K562 (cell line): ENCODE measurements around the gene SCMH1. TPM values are rescaled to one million over a fixed set of nuclear protein-coding genes. Genes with fewer than 3 reads are reported as not detected.

Source experiments
- MEF2A ChIP-seq: IDR thresholded peaks from 2 replicates; pipeline ENCODE4 v1.6.1; 2011; ENCODE audit warnings: low read depth, mild to moderate bottlenecking, low read length, moderate library complexity; ENCODE audit not compliant: control insufficient read depth
- ZNF174 ChIP-seq: fragments of 250-450 bp; sonication (Bioruptor Pico); IDR thresholded peaks from 2 replicates; pipeline ENCODE4 v1.4.0; 2020; ENCODE audit warnings: mild to moderate bottlenecking
- polyA plus RNA-seq, 8 experiments: library from polyadenylated mRNA; depleted of rRNA in 4 of 8; stranded (reverse) in 5 of 8; unstranded in 3 of 8; fragments of >200 nt; fragmentation: Nextera tagmentation in 2 of 8; fragmentation: Illumina TruSeq in 1 of 8; extraction: Ambion mirVana in 2 of 8; extraction: Trizol in 1 of 8; gene quantifications; 2 replicates each; pipeline versions ENCODE4 v1.2.1 to v1.2.3, GENCODE V29; 2011 to 2014; ENCODE audit warnings: inconsistent platforms in 1 of 8, missing spikeins in 1 of 8
- total RNA-seq, 7 experiments: library from RNA; depleted of rRNA in 6 of 7; stranded (reverse); fragments of >200 nt in 6 of 7; fragmentation: Illumina TruSeq in 2 of 7; extraction: Trizol in 2 of 7; gene quantifications; 2 replicates each; pipeline versions ENCODE4 v1.2.1 to v1.2.3, GENCODE V29; 2011 to 2021; ENCODE audit warnings: low replicate concordance in 1 of 7
- TF ChIP-seq, protein P1 (sequence below): IDR thresholded peaks from 2 replicates; pipeline ENCODE4 v1.6.1; 2012; ENCODE audit warnings: low read depth, low read length, improper control_type of control experiment, borderline replicate concordance
- TF ChIP-seq, protein P2 (sequence below): fragments of 450-650 bp; IDR thresholded peaks from 2 replicates; pipeline ENCODE4 v1.6.1; 2017; ENCODE audit warnings: antibody characterized with exemption
- TF ChIP-seq, protein P3 (sequence below): fragments of 200-600 bp; sonication (generic); IDR thresholded peaks from one replicate; pipeline ENCODE4 v1.6.1; 2012; ENCODE audit warnings: mild to moderate bottlenecking, low read depth, low read length, inconsistent platforms
- TF ChIP-seq, protein P4 (sequence below): fragments of 250-450 bp; sonication (Bioruptor Pico); IDR thresholded peaks from 2 replicates; pipeline ENCODE4 v1.8.0; 2022; ENCODE audit warnings: inconsistent platforms, mild to moderate bottlenecking, moderate library complexity, borderline replicate concordance

Gene SCMH1
- total and polyA plus RNA-seq, 9 of the 15 experiments (the other 6 are each of a cell fraction or from before 2014, with no cell fraction given), result 8.5 to 37.0 (median 26.8) TPM

DNA sequence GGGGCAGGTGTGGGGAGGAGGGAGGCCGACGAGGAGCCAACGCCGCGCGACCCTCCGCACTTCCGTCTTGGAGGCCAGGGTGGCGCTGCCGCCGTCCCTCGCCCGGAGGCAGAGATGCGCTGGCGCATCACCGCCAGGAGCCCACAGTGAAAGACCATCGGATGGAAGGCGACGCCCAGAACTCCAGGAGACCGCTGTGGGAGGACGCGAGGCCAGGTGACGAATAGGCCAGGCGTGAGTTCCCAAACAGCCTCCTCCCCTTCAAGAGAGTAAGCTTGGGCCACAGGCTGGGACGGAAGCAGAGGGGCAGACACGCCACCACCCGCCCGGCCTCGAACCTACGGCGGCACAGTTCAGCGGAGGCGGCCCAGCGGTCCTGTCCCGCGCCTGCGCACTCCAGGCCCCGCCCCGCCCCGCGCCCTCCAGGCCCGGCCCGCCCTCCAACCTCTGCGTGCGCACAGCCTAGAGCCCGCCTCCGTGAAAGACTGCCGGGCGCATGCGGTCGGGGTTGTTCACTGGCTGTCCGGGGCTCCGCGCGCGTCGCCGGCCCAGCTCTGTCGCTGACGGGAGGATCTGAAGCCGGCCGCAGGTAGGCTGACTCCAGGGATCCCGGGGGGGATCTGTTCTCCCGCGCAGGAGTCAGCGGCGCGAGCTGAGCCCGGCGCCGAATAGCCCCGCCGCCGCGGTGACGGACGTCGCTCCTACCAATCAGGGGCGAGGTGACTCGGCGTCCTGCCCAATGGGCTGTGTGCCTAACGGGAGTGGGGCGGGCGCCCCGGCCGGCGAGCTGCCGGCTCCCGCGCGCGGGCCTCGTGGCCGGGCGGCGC is 262.7 kb downstream of the SCMH1 start, which contains the start of gene CTPS1 (continued):
- TF ChIP-seq, protein P1, sequence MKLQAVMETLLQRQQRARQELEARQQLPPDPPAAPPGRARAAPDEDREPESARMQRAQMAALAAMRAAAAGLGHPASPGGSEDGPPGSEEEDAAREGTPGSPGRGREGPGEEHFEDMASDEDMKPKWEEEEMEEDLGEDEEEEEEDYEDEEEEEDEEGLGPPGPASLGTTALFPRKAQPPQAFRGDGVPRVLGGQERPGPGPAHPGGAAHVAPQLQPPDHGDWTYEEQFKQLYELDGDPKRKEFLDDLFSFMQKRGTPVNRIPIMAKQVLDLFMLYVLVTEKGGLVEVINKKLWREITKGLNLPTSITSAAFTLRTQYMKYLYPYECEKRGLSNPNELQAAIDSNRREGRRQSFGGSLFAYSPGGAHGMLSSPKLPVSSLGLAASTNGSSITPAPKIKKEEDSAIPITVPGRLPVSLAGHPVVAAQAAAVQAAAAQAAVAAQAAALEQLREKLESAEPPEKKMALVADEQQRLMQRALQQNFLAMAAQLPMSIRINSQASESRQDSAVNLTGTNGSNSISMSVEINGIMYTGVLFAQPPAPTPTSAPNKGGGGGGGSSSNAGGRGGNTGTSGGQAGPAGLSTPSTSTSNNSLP, result no peak
- TF ChIP-seq, protein P2, sequence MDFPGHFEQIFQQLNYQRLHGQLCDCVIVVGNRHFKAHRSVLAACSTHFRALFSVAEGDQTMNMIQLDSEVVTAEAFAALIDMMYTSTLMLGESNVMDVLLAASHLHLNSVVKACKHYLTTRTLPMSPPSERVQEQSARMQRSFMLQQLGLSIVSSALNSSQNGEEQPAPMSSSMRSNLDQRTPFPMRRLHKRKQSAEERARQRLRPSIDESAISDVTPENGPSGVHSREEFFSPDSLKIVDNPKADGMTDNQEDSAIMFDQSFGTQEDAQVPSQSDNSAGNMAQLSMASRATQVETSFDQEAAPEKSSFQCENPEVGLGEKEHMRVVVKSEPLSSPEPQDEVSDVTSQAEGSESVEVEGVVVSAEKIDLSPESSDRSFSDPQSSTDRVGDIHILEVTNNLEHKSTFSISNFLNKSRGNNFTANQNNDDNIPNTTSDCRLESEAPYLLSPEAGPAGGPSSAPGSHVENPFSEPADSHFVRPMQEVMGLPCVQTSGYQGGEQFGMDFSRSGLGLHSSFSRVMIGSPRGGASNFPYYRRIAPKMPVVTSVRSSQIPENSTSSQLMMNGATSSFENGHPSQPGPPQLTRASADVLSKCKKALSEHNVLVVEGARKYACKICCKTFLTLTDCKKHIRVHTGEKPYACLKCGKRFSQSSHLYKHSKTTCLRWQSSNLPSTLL, result no peak
- TF ChIP-seq, protein P3, sequence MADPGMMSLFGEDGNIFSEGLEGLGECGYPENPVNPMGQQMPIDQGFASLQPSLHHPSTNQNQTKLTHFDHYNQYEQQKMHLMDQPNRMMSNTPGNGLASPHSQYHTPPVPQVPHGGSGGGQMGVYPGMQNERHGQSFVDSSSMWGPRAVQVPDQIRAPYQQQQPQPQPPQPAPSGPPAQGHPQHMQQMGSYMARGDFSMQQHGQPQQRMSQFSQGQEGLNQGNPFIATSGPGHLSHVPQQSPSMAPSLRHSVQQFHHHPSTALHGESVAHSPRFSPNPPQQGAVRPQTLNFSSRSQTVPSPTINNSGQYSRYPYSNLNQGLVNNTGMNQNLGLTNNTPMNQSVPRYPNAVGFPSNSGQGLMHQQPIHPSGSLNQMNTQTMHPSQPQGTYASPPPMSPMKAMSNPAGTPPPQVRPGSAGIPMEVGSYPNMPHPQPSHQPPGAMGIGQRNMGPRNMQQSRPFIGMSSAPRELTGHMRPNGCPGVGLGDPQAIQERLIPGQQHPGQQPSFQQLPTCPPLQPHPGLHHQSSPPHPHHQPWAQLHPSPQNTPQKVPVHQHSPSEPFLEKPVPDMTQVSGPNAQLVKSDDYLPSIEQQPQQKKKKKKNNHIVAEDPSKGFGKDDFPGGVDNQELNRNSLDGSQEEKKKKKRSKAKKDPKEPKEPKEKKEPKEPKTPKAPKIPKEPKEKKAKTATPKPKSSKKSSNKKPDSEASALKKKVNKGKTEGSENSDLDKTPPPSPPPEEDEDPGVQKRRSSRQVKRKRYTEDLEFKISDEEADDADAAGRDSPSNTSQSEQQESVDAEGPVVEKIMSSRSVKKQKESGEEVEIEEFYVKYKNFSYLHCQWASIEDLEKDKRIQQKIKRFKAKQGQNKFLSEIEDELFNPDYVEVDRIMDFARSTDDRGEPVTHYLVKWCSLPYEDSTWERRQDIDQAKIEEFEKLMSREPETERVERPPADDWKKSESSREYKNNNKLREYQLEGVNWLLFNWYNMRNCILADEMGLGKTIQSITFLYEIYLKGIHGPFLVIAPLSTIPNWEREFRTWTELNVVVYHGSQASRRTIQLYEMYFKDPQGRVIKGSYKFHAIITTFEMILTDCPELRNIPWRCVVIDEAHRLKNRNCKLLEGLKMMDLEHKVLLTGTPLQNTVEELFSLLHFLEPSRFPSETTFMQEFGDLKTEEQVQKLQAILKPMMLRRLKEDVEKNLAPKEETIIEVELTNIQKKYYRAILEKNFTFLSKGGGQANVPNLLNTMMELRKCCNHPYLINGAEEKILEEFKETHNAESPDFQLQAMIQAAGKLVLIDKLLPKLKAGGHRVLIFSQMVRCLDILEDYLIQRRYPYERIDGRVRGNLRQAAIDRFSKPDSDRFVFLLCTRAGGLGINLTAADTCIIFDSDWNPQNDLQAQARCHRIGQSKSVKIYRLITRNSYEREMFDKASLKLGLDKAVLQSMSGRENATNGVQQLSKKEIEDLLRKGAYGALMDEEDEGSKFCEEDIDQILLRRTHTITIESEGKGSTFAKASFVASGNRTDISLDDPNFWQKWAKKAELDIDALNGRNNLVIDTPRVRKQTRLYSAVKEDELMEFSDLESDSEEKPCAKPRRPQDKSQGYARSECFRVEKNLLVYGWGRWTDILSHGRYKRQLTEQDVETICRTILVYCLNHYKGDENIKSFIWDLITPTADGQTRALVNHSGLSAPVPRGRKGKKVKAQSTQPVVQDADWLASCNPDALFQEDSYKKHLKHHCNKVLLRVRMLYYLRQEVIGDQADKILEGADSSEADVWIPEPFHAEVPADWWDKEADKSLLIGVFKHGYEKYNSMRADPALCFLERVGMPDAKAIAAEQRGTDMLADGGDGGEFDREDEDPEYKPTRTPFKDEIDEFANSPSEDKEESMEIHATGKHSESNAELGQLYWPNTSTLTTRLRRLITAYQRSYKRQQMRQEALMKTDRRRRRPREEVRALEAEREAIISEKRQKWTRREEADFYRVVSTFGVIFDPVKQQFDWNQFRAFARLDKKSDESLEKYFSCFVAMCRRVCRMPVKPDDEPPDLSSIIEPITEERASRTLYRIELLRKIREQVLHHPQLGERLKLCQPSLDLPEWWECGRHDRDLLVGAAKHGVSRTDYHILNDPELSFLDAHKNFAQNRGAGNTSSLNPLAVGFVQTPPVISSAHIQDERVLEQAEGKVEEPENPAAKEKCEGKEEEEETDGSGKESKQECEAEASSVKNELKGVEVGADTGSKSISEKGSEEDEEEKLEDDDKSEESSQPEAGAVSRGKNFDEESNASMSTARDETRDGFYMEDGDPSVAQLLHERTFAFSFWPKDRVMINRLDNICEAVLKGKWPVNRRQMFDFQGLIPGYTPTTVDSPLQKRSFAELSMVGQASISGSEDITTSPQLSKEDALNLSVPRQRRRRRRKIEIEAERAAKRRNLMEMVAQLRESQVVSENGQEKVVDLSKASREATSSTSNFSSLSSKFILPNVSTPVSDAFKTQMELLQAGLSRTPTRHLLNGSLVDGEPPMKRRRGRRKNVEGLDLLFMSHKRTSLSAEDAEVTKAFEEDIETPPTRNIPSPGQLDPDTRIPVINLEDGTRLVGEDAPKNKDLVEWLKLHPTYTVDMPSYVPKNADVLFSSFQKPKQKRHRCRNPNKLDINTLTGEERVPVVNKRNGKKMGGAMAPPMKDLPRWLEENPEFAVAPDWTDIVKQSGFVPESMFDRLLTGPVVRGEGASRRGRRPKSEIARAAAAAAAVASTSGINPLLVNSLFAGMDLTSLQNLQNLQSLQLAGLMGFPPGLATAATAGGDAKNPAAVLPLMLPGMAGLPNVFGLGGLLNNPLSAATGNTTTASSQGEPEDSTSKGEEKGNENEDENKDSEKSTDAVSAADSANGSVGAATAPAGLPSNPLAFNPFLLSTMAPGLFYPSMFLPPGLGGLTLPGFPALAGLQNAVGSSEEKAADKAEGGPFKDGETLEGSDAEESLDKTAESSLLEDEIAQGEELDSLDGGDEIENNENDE, result no peak
- TF ChIP-seq ZNF174 (no peak), MEF2A (no peak)
- TF ChIP-seq, protein P4, sequence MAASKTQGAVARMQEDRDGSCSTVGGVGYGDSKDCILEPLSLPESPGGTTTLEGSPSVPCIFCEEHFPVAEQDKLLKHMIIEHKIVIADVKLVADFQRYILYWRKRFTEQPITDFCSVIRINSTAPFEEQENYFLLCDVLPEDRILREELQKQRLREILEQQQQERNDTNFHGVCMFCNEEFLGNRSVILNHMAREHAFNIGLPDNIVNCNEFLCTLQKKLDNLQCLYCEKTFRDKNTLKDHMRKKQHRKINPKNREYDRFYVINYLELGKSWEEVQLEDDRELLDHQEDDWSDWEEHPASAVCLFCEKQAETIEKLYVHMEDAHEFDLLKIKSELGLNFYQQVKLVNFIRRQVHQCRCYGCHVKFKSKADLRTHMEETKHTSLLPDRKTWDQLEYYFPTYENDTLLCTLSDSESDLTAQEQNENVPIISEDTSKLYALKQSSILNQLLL (CRISPR knock-in tag), result no peak
